Pancreas (tissue), 10 donors: ENCODE measurements around the gene ITCH. TPM values are rescaled to one million over a fixed set of nuclear protein-coding genes. Genes with fewer than 3 reads are reported as not detected.

ENCODE experiments used
- ATAC-seq, 4 donors: fragments of 200-7000 bp; cut with Tn5 transposase; one replicate each; pipeline versions ENCODE4 v1.8.0 to v1.9.1; 2020; ENCODE audit warnings: mild to moderate bottlenecking in 4 of 4, moderate library complexity in 4 of 4
- DNase-seq, 6 donors: peaks; one replicate each; pipeline ENCODE4 v3.0.0-alpha.2; 2020
- FAIRE-seq: peaks from 2 replicates; lab custom pipeline; 2012; peaks lifted over from hg19 to GRCh38; lab: Jason Lieb, UNC
- H3K27ac ChIP-seq, 4 donors: fragments of 200-600 bp; sonication (generic); 1 replicate in 3 of 4; 2 replicates in 1 of 4; pipeline versions ENCODE4 v1.5.0 to v1.8.0; 2020
- H3K27me3 ChIP-seq, 4 donors: fragments of 200-600 bp; one replicate each; pipeline ENCODE4 v1.8.0; 2021
- H3K36me3 ChIP-seq, 3 donors: fragments of 200-600 bp; sonication (generic) in 1 of 3; one replicate each; pipeline versions ENCODE4 v1.5.0 to v1.8.0; 2020 to 2021
- H3K4me1 ChIP-seq, 3 donors: fragments of 200-600 bp; one replicate each; pipeline ENCODE4 v1.8.0; 2021
- H3K4me3 ChIP-seq, 4 donors: fragments of 200-600 bp; sonication (generic) in 2 of 4; one replicate each; pipeline versions ENCODE4 v1.5.0 to v1.8.0; 2020 to 2021
- H3K9me3 ChIP-seq, 4 donors: fragments of 200-600 bp; one replicate each; pipeline ENCODE4 v1.8.0; 2021
- WGBS, 2 donors: extraction: QIAGEN DNeasy Blood & Tissue Kit; methylation state at CpG; one replicate each; pipeline ENCODE4 v1.1.7; 2013; 5-methylcytosine and 5-hydroxymethylcytosine counted together
- intact Hi-C, 3 donors: fragments of 100-400 bp; cut with DNase I; formaldehyde crosslinking; loops; one replicate each; pipeline versions ENCODE4 v1.11.1 to v1.14.2; 2022
- polyA plus RNA-seq, 2 donors: library from polyadenylated mRNA; stranded (reverse); fragments of 200-250 nt; gene quantifications; one replicate each; pipeline ENCODE4 v1.2.3, GENCODE V29; 2013
- total RNA-seq, 6 donors: library from RNA; stranded (reverse); fragmentation: NEBNext Ultra II Directional in 4 of 6; extraction: Animal tissue kit (Norgen Biotek cat#: 25700) in 4 of 6; gene quantifications; one replicate each; pipeline versions ENCODE4 v1.2.1 to v1.2.4, GENCODE V29; 2021 to 2023
- TF ChIP-seq, protein P1 (sequence below), 4 donors: fragments of 200-600 bp; sonication (generic) in 3 of 4; IDR thresholded peaks; one replicate each; pipeline versions ENCODE4 v1.5.0 to v1.8.0; 2021; ENCODE audit warnings: antibody characterized with exemption in 4 of 4
- donor health status: healthy with polysubstance abuse.
- donor health status: DM: no; HTN: no; CAD: no; lungs with moderate emphysema.
- donor health status: DM: no; HTN: no; CAD: no.
- donor health status: control.
- donor health status: control.
- donor health status: Bipolar disorder and iron deficiency.
- donor health status: DM: yes; HTN: yes; CAD: no.
- donor health status: DM: no; HTN: no; CAD: no.
- donor health status: DM: no; HTN: no; CAD: no.
- donor health status: DM: yes; HTN: yes; CAD: no.

Gene ITCH
- total and polyA plus RNA-seq, 8 donors: 5.7 to 37.0 (median 20.5) TPM

DNA sequence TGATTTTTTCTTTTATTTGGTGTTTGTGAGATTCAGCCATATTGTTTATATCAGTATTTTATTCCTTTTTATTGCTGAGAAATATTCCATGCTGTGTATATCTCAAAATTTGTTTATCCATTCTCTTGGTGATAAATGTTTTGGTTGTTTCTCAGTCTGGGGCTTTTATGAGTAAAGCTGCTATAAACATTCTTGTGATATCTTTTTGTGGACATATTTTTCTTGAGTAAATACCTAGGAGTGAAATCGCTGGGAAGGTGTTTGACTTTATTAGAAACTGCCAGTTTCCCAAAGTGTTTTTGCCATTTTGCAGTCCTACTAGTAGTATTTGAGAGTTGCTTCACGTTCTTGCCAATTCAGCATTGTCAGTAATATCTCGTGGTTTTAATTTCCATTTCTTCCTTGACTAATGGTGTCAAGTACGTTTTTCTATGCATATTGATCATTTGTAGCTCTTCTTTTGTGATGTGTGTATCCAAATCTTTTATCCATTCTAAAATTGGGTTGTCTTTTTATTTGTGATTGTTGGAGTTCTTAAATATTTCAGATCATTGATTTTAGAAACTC, 122.1 kb downstream of the ITCH start:
- intact Hi-C loops: no loop called here

DNA sequence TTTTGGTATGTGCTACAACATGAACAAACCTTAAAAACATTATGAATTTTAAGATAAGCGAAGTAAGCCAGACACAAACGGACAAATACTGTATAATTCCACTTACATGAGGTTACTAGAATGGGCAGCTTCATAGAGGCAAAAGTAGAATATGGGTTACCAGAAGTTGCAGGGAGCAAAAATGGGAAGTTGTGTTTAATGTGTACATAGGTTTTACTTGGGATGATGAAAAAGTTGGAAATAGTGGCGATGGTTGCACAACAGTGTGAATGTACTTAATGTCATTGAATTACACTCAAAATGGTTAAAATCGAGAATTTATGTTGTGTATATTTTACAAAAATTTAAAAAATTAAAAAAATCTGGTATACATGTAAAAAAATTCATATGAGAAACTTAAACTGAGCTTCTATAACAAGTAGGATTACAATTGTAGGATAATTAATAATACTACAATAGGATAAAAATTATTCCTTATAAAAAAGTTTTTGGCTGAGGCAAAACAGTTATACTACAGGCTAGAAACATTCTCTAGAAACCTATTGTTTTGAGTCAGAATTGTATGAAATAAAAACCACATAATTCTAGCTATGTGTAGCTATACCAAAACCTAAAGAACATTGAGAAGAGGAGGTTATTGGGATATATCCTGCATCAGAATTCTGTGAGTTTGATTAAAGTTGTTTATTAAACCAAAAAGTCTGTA, 128.3 kb downstream of the ITCH start:
- 94 to 96% methylated on average over 4 of the region's 4 CpGs for WGBS, 2 donors
- DNase-seq (no peak), ATAC-seq (no peak), FAIRE-seq (no peak)
- Histone ChIP-seq H3K9me3 (no peaks in the 10 kb centered on the region), H3K27ac (no peak overlapping the region), H3K27me3 (no peaks in the 10 kb centered on the region), H3K36me3 (peaks cover 0 to 29% (median 7%) of the 10 kb centered on the region in 3 donors), H3K4me1 (no peaks in the 10 kb centered on the region), H3K4me3 (no peak overlapping the region)
- intact Hi-C loops: no loop called here
- TF ChIP-seq, protein P1, sequence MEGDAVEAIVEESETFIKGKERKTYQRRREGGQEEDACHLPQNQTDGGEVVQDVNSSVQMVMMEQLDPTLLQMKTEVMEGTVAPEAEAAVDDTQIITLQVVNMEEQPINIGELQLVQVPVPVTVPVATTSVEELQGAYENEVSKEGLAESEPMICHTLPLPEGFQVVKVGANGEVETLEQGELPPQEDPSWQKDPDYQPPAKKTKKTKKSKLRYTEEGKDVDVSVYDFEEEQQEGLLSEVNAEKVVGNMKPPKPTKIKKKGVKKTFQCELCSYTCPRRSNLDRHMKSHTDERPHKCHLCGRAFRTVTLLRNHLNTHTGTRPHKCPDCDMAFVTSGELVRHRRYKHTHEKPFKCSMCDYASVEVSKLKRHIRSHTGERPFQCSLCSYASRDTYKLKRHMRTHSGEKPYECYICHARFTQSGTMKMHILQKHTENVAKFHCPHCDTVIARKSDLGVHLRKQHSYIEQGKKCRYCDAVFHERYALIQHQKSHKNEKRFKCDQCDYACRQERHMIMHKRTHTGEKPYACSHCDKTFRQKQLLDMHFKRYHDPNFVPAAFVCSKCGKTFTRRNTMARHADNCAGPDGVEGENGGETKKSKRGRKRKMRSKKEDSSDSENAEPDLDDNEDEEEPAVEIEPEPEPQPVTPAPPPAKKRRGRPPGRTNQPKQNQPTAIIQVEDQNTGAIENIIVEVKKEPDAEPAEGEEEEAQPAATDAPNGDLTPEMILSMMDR (IDR thresholded peaks at IDR 0.05): no peak

More for the DNA sequence above, 122.1 kb downstream of the ITCH start:
- Histone ChIP-seq H3K4me3 (no peak overlapping the region), H3K9me3 (no peaks in the 10 kb centered on the region), H3K27ac (no peak overlapping the region), H3K36me3 (peaks cover 0 to 35% (median 13%) of the 10 kb centered on the region in 3 donors), H3K4me1 (no peaks in the 10 kb centered on the region), H3K27me3 (no peaks in the 10 kb centered on the region)
- DNase-seq (no peak), FAIRE-seq (no peak), ATAC-seq (no peak)
- TF ChIP-seq, protein P1 (IDR thresholded peaks at IDR 0.05): no peak
- WGBS, 2 donors: 45 to 46% methylated on average over 4 of the region's 4 CpGs

DNA sequence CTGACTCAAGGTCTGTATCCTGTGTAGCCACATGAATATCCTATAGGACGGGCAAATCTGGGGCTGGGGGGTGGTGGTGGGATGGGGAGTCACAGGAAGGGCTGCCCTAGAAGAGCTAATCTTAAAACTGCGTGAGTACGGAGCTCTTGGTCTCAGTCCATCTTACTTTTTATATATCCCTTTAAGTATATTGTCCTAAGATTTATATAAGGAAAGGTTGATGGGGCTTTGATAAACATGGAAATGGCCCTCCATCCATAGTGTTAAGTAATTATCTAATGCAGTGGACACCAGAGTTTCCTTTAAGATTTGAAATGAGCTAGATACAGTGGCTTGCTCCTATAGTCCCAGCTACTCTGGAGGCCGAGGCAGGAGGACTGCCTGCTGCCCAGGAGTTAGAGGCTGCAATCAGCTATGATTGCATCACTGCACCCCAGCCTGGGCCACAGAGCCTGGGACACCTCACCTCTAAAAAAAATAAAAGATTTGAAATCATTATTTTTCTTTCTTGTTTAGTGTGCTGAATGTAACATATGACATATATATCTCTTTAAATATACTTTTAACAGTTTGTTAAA, 128.9 kb downstream of the ITCH start:
- FAIRE-seq: no peak
- no peaks in the 10 kb centered on the region for H3K4me1 ChIP-seq
- intact Hi-C loops: no loop called here
- TF ChIP-seq, protein P1 (IDR thresholded peaks at IDR 0.05): no peak
- no peaks in the 10 kb centered on the region for H3K27me3 ChIP-seq
- DNase-seq: no peak
- ATAC-seq: no peak
- H3K9me3 ChIP-seq: no peaks in the 10 kb centered on the region
- WGBS, 2 donors: 96 to 97% methylated on average over 4 of the region's 4 CpGs
- H3K36me3 ChIP-seq: peaks cover 0 to 29% (median 7%) of the 10 kb centered on the region in 3 donors
- H3K4me3 ChIP-seq: no peak overlapping the region
- H3K27ac ChIP-seq: no peak overlapping the region

DNA sequence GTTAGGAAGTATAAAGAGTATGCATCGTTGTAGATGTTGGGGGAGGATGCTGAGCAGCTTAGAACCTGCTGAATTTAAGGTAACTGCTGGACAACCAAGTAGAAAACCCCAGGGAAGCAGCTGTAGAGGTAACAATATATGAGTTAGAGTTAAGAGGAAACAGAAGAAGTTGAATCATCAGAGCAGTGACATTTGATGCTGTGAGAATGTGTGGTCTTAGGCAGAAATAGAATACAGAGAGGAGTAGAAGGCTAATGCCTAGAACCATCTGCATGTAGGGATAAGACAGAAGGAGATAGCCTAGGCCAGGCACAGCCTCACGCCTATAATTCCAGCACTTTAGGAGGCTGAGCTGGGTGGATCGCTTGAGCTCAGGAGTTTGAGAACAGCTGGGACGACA, 130.6 kb downstream of the ITCH start:
- no peak for FAIRE-seq
- Histone ChIP-seq H3K36me3 (peaks cover 0 to 29% (median 7%) of the 10 kb centered on the region in 3 donors), H3K4me1 (no peaks in the 10 kb centered on the region)

More for the DNA sequence above, 130.6 kb downstream of the ITCH start:
- H3K9me3 ChIP-seq: no peaks in the 10 kb centered on the region
- intact Hi-C loops: no loop called here
- TF ChIP-seq, protein P1 (IDR thresholded peaks at IDR 0.05): no peak
- no peaks in the 10 kb centered on the region for H3K27me3 ChIP-seq
- H3K4me3 ChIP-seq: no peak overlapping the region
- 83 to 96% methylated on average over 4 of the region's 4 CpGs for WGBS, 2 donors
- no peak overlapping the region for H3K27ac ChIP-seq
- ATAC-seq (no peak), DNase-seq (no peak)
